Measurements from ENCODE around the gene NPAS2. TPM values are rescaled to one million over a fixed set of nuclear protein-coding genes. Genes with fewer than 3 reads are reported as not detected.
A peak's percentile ranks its signal among the peaks of the same experiment; 100 is the strongest.

Gene NPAS2
- total and polyA plus RNA-seq, 2 donors (not counting 3 experiments of a cell fraction or from before 2014, with no cell fraction given), result 29.0 to 53.9 TPM

DNA sequence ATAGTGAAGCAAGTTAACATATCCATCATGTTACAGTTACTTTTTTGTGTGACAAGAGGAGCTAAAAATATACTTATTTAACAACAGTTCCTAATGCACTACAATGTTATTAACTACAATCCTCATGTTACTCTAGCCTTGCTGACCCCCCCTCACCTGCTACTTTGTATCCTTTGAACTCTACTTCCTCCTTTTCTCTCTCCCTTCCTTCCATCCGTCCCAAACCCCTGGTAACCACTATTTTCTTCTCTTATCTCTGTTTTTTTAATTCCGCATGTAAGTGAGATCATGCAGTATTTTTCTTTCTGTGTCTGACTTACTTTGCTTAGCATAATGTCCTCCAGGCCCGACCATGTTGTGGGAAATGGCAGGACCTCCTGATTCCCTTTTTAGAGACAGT is 59.4 kb downstream of the NPAS2 start:
- DNase-seq (ENCODE audit: low read depth, low spot score), result peak; percentile 95
- H3K4me1 ChIP-seq (ENCODE audit: control insufficient read depth, extremely low read depth, insufficient read depth, low read length), result peaks cover 80% of the 10 kb centered on the region
- no peaks in the 10 kb centered on the region for H3K36me3 ChIP-seq (ENCODE audit: control insufficient read depth in 2 of 2, extremely low read depth in 1 of 2, insufficient read depth in 2 of 2, low read length in 2 of 2)
- ChIA-PET POLR2A (no interaction called here), CTCF (interaction anchor here (1.0 to 3.3 kb wide), 4 partner anchors 24 to 149 kb away, joined by 3 to 11 read pairs (median 4); no protein-coding TSS in a partner anchor)
- peak overlapping the region; percentile 62 for H3K9ac ChIP-seq (replicated peaks; ENCODE audit: extremely low read depth, insufficient read depth, low read length)
- no TSS peak for BruUV-seq (replicated peaks)
- H3K9me1 ChIP-seq (replicated peaks; ENCODE audit: control insufficient read depth, extremely low read depth, insufficient read depth, low read length), result no peaks in the 10 kb centered on the region
- TF ChIP-seq POLR2A (IDR thresholded peaks at IDR 0.05; ENCODE audit: low read depth, low read length) (no peak), FOS (IDR thresholded peaks at IDR 0.05; ENCODE audit: borderline replicate concordance, insufficient read depth, low read length) (no peak), MYC (IDR thresholded peaks at IDR 0.05; ENCODE audit: low read depth, low read length) (peak; percentile 26), POLR2AphosphoS5 (IDR thresholded peaks at IDR 0.05; ENCODE audit: insufficient read depth, low read depth, low read length) (peak; percentile 64), GATA2 (IDR thresholded peaks at IDR 0.05; ENCODE audit: insufficient read depth, insufficient read length, low read depth, low read length) (peak; percentile 79), JUN (IDR thresholded peaks at IDR 0.05; ENCODE audit: borderline replicate concordance, insufficient read depth, insufficient read length, low read depth) (no peak)
- H3K4me2 ChIP-seq (ENCODE audit: insufficient read depth, low read length), result peak overlapping the region; percentile 23
- no peak overlapping the region for H2AFZ ChIP-seq (ENCODE audit: low read depth, low read length)
- peaks cover 12% of the 10 kb centered on the region for H3K79me2 ChIP-seq (ENCODE audit: control insufficient read depth, insufficient read depth, low read length)
- dilution Hi-C loops (cut with MboI; ENCODE audit: extremely low pct_ligation_motif_present, low sequenced_read_pairs), result no loop called here
- H3K27ac ChIP-seq (ENCODE audit: insufficient read depth, low read depth, low read length), result peak overlapping the region; percentile 90
- no peaks in the 10 kb centered on the region for H3K9me3 ChIP-seq (replicated peaks; ENCODE audit: control insufficient read depth, insufficient read depth, low read length)
- no peak overlapping the region for H3K4me3 ChIP-seq (replicated peaks in 1 of 3; ENCODE audit: insufficient read depth in 1 of 3, low read depth in 1 of 3, low read length in 3 of 3)
- intact Hi-C loops (cut with micrococcal nuclease), result loop anchor here (1.0 to 2.0 kb wide), 5 partner anchors 23 to 148 kb away; partner anchors contain the start of gene RPL31
- FAIRE-seq, result peak; percentile 77
- no peaks in the 10 kb centered on the region for H3K27me3 ChIP-seq (ENCODE audit: control insufficient read depth in 2 of 2, insufficient read depth in 2 of 2, low read length in 2 of 2)
- no peaks in the 10 kb centered on the region for H4K20me1 ChIP-seq (replicated peaks; ENCODE audit: control insufficient read depth, extremely low read depth, insufficient read depth, low read length)

DNA sequence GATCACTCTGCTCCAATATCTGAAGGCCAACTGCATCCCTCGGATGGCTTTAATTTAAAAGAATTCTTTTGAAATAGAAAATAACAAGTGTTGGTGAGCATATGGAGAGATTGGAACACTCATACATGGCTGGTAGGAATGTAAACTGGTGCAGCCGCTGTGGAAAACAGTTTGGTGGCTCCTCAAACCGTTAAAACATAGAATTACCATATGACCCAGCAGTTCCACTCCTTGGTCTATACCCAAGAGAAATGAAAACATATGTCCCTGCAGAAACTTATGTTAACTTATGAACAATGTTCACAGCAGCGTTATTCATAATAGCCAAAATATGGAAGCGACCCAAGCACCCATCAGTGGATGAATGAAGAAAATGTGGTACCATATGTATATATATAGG is 60.1 kb downstream of the NPAS2 start:
- FAIRE-seq (no peak), DNase-seq (ENCODE audit: low read depth, low spot score) (no peak)
- H3K27ac ChIP-seq (ENCODE audit: insufficient read depth, low read depth, low read length), result peak overlapping the region; percentile 90
- TF ChIP-seq, protein P1, sequence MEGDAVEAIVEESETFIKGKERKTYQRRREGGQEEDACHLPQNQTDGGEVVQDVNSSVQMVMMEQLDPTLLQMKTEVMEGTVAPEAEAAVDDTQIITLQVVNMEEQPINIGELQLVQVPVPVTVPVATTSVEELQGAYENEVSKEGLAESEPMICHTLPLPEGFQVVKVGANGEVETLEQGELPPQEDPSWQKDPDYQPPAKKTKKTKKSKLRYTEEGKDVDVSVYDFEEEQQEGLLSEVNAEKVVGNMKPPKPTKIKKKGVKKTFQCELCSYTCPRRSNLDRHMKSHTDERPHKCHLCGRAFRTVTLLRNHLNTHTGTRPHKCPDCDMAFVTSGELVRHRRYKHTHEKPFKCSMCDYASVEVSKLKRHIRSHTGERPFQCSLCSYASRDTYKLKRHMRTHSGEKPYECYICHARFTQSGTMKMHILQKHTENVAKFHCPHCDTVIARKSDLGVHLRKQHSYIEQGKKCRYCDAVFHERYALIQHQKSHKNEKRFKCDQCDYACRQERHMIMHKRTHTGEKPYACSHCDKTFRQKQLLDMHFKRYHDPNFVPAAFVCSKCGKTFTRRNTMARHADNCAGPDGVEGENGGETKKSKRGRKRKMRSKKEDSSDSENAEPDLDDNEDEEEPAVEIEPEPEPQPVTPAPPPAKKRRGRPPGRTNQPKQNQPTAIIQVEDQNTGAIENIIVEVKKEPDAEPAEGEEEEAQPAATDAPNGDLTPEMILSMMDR (IDR thresholded peaks at IDR 0.05; ENCODE audit: extremely low read depth in 1 of 2, insufficient read depth in 1 of 2, low read depth in 1 of 2, low read length in 2 of 2), result no peak
- TF ChIP-seq POLR2A (IDR thresholded peaks at IDR 0.05; ENCODE audit: low read depth, low read length) (no peak), EZH2 (IDR thresholded peaks at IDR 0.05; ENCODE audit: borderline replicate concordance, low read depth, low read length, severe bottlenecking) (no peak), POLR2AphosphoS5 (IDR thresholded peaks at IDR 0.05; ENCODE audit: insufficient read depth, low read depth, low read length) (no peak), JUN (IDR thresholded peaks at IDR 0.05; ENCODE audit: borderline replicate concordance, insufficient read depth, insufficient read length, low read depth) (no peak), FOS (IDR thresholded peaks at IDR 0.05; ENCODE audit: borderline replicate concordance, insufficient read depth, low read length) (no peak), MYC (IDR thresholded peaks at IDR 0.05; ENCODE audit: low read depth, low read length) (no peak), GATA2 (IDR thresholded peaks at IDR 0.05; ENCODE audit: insufficient read depth, insufficient read length, low read depth, low read length) (no peak)
- TF ChIP-seq, protein P2, sequence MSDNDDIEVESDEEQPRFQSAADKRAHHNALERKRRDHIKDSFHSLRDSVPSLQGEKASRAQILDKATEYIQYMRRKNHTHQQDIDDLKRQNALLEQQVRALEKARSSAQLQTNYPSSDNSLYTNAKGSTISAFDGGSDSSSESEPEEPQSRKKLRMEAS (IDR thresholded peaks at IDR 0.05; ENCODE audit: insufficient read depth, insufficient read length), result no peak
- H3K79me2 ChIP-seq (ENCODE audit: control insufficient read depth, insufficient read depth, low read length), result peaks cover 12% of the 10 kb centered on the region
- no peaks in the 10 kb centered on the region for H3K36me3 ChIP-seq (ENCODE audit: control insufficient read depth in 2 of 2, extremely low read depth in 1 of 2, insufficient read depth in 2 of 2, low read length in 2 of 2)
- dilution Hi-C loops (cut with MboI; ENCODE audit: extremely low pct_ligation_motif_present, low sequenced_read_pairs) (no loop called here), intact Hi-C loops (cut with micrococcal nuclease) (loop anchor here (2.0 kb wide), 1 partner anchor 61 kb away; no protein-coding TSS in a partner anchor)
- H4K20me1 ChIP-seq (replicated peaks; ENCODE audit: control insufficient read depth, extremely low read depth, insufficient read depth, low read length), result no peaks in the 10 kb centered on the region
- ChIA-PET CTCF (interaction anchor here (1.1 to 3.3 kb wide), 2 partner anchors 23 to 59 kb away, joined by 3 to 11 read pairs; no protein-coding TSS in a partner anchor), POLR2A (no interaction called here)
- H3K9ac ChIP-seq (replicated peaks; ENCODE audit: extremely low read depth, insufficient read depth, low read length), result peak overlapping the region; percentile 62
- H3K4me1 ChIP-seq (ENCODE audit: control insufficient read depth, extremely low read depth, insufficient read depth, low read length), result peaks cover 83% of the 10 kb centered on the region
- H3K4me3 ChIP-seq (replicated peaks in 1 of 3; ENCODE audit: insufficient read depth in 1 of 3, low read depth in 1 of 3, low read length in 3 of 3), result no peak overlapping the region
- peak overlapping the region; percentile 23 for H3K4me2 ChIP-seq (ENCODE audit: insufficient read depth, low read length)
- no peaks in the 10 kb centered on the region for H3K27me3 ChIP-seq (ENCODE audit: control insufficient read depth in 2 of 2, insufficient read depth in 2 of 2, low read length in 2 of 2)
- no peak overlapping the region for H2AFZ ChIP-seq (ENCODE audit: low read depth, low read length)
- no peaks in the 10 kb centered on the region for H3K9me3 ChIP-seq (replicated peaks; ENCODE audit: control insufficient read depth, insufficient read depth, low read length)
- no peaks in the 10 kb centered on the region for H3K9me1 ChIP-seq (replicated peaks; ENCODE audit: control insufficient read depth, extremely low read depth, insufficient read depth, low read length)
- no TSS peak for BruUV-seq (replicated peaks)
